DMS 273 (cell line): ENCODE data around the gene HOXD10.

ENCODE experiments used
- DNase-seq: peaks from one replicate; lab custom pipeline; 2025; ENCODE audit not compliant: unreplicated experiment; lab: John Stamatoyannopoulos, UW

Gene HOXD10

GRCh38 chr2:176148751-176149421 is 32.3 kb downstream of the HOXD10 start:
- DNase-seq: no peak

GRCh38 chr2:176149481-176149938 is 32.9 kb downstream of the HOXD10 start:
- no peak for DNase-seq

GRCh38 chr2:176149939-176150583 is 33.5 kb downstream of the HOXD10 start:
- DNase-seq: no peak

- no peak for DNase-seq
Observed at GRCh38 chr2:176150584-176151441, 34.2 kb downstream of the HOXD10 start.

- DNase-seq: no peak
Observed at GRCh38 chr2:176151442-176152287, 35.1 kb downstream of the HOXD10 start, which contains the start of gene HOXD4. HOXD4 (plus strand) TSS chr2:176151550; CDS start chr2:176151634, 84 bp downstream.

- DNase-seq: no peak
Observed at GRCh38 chr2:176152350-176153181, 36.0 kb downstream of the HOXD10 start.

GRCh38 chr2:176154576-176155252 is 38.1 kb downstream of the HOXD10 start:
- no peak for DNase-seq

GRCh38 chr2:176155356-176156044 is 38.9 kb downstream of the HOXD10 start:
- no peak for DNase-seq

- no peak for DNase-seq
Observed at GRCh38 chr2:176156301-176156806, 39.8 kb downstream of the HOXD10 start.

GRCh38 chr2:176156807-176157498 is 40.4 kb downstream of the HOXD10 start, which contains the start of gene HOXD3:
HOXD3 (plus strand) TSS chr2:176157307; CDS start chr2:176169115, 11,808 bp downstream.
- DNase-seq: no peak

GRCh38 chr2:176157499-176158185 is 41.1 kb downstream of the HOXD10 start:
- no peak for DNase-seq

- DNase-seq: no peak
Observed at GRCh38 chr2:176158186-176158591, 41.6 kb downstream of the HOXD10 start.

- DNase-seq: no peak
Observed at GRCh38 chr2:176158855-176159662, 42.5 kb downstream of the HOXD10 start.

- no peak for DNase-seq
Observed at GRCh38 chr2:176159663-176160250, 43.2 kb downstream of the HOXD10 start.

GRCh38 chr2:176160251-176160985 is 43.8 kb downstream of the HOXD10 start:
- DNase-seq: no peak
